Measurements from ENCODE around the gene ADGRG3. TPM values are rescaled to one million over a fixed set of nuclear protein-coding genes. Genes with fewer than 3 reads are reported as not detected.

The ADGRG3 gene
- total and polyA plus RNA-seq, 2 of the 13 experiments (the other 11 are each of a cell fraction or from before 2014, with no cell fraction given) = 2.7 to 11.8 TPM

DNA sequence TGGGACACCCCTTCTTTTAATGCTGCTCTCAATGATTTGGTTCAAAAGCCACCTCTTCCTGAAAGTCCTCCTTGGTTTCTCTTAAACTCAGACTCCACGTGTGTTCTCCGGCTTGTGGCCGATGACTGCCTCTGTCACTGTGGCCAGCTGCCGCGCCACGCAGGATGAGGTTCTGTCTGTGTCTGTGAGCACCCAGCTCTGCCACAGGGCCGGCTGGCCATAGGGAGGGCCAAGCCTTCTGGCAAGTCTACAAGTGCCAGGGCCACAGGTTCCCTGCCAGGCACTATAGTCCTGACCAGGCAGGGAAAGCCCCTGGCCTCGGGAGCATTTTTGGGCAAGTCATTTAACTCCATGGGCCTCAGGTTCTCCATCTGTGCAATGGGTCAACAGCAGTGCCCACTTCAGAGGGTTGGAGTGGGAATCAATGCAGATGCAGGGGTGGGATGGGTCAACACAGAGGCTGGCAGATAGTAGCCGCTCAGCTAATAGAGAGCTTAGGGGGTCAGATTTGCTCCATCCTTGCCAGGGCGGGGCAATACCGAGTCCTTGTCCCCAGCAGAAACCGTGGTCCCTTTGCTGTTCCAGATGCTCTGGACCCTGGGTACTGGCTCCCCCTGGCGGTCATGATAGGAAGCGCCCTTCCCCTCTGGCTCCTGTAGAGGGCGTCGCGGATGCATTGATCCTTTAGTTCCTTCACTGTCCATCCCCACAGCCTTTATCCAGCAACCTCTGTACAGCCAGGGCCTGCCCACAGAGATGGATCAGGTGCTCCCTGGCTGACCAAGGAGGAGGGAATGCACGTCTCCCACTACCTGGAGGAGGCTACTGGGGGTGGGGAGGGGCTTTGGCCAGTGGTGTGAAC, 19.3 kb upstream of the ADGRG3 start (continued):
- TF ChIP-seq, protein P1, sequence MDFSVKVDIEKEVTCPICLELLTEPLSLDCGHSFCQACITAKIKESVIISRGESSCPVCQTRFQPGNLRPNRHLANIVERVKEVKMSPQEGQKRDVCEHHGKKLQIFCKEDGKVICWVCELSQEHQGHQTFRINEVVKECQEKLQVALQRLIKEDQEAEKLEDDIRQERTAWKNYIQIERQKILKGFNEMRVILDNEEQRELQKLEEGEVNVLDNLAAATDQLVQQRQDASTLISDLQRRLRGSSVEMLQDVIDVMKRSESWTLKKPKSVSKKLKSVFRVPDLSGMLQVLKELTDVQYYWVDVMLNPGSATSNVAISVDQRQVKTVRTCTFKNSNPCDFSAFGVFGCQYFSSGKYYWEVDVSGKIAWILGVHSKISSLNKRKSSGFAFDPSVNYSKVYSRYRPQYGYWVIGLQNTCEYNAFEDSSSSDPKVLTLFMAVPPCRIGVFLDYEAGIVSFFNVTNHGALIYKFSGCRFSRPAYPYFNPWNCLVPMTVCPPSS (IDR thresholded peaks at IDR 0.05) = no peak
- TF ChIP-seq, protein P2, sequence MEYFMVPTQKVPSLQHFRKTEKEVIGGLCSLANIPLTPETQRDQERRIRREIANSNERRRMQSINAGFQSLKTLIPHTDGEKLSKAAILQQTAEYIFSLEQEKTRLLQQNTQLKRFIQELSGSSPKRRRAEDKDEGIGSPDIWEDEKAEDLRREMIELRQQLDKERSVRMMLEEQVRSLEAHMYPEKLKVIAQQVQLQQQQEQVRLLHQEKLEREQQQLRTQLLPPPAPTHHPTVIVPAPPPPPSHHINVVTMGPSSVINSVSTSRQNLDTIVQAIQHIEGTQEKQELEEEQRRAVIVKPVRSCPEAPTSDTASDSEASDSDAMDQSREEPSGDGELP (IDR thresholded peaks at IDR 0.05; ENCODE audit: borderline replicate concordance, low read depth) = no peak
- TF ChIP-seq, protein P3, sequence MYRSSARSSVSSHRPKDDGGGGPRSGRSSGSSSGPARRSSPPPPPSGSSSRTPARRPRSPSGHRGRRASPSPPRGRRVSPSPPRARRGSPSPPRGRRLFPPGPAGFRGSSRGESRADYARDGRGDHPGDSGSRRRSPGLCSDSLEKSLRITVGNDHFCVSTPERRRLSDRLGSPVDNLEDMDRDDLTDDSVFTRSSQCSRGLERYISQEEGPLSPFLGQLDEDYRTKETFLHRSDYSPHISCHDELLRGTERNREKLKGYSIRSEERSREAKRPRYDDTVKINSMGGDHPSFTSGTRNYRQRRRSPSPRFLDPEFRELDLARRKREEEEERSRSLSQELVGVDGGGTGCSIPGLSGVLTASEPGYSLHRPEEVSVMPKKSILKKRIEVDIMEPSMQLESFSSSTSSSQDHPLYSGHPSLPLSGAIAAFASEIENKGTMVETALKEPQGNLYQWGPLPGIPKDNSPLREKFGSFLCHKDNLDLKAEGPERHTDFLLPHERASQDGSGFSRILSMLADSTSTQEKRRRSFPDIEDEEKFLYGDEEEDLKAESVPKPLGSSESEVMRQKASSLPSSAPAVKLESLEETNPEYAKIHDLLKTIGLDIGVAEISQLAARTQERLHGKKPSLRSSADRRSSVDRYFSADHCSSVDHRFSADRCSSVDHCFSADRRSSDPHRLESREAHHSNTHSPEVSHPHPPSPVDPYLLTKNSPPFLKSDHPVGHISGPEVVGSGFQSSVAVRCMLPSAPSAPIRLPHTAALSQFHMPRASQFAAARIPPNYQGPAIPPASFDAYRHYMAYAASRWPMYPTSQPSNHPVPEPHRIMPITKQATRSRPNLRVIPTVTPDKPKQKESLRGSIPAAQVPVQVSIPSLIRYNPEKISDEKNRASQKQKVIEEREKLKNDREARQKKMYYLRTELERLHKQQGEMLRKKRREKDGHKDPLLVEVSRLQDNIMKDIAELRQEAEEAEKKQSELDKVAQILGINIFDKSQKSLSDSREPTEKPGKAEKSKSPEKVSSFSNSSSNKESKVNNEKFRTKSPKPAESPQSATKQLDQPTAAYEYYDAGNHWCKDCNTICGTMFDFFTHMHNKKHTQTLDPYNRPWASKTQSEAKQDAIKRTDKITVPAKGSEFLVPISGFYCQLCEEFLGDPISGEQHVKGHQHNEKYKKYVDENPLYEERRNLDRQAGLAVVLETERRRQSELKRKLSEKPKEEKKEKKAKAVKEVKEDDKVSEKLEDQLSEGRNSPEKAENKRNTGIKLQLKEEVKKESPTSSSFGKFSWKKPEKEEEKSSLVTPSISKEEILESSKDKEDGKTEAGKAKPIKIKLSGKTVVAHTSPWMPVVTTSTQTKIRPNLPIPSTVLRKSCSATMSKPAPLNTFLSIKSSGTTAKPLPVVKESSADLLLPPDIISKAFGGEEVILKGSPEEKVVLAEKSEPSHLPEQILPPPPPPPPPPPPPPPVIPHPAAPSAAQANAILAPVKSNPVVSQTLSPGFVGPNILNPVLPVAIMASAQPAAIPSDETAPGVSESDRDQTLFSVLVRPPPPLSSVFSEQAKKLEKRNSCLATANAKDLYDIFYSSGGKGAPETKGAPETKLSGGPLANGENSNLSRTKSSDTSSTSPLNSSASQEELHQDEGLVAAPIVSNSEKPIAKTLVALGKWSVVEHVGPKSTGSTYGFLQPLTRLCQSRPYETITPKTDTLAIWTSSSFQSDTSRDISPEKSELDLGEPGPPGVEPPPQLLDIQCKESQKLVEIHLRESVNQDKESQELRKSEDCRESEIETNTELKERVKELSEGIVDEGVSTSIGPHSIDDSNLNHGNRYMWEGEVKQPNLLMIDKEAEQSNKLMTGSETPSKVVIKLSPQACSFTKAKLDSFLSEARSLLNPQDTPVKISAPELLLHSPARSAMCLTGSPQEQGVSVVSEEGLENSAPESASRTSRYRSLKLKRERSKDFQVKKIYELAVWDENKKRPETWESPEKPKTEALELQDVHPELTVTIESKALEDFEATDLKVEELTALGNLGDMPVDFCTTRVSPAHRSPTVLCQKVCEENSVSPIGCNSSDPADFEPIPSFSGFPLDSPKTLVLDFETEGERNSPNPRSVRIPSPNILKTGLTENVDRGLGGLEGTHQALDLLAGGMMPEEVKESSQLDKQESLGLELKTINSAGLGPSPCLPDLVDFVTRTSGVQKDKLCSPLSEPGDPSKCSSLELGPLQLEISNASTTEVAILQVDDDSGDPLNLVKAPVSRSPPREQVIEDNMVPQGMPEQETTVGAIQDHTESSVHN (CRISPR knock-in tag; IDR thresholded peaks at IDR 0.05) = 0 out of 2 replicates have a peak, but pooled peaks have one; percentile 86
- TF ChIP-seq MED1 (CRISPR knock-in tag; IDR thresholded peaks at IDR 0.05) (peak; percentile 52; the same call in 1 of the 2 replicates), ZNF264 (CRISPR knock-in tag; IDR thresholded peaks at IDR 0.05) (peak; percentile 55; the same call in 1 of the 2 replicates), GATAD1 (CRISPR knock-in tag; IDR thresholded peaks at IDR 0.05) (peak; percentile 77), CBX5 (CRISPR knock-in tag; IDR thresholded peaks at IDR 0.05; ENCODE audit: borderline replicate concordance) (peak; percentile 88; the same call in 1 of the 2 replicates), NFKB2 (CRISPR knock-in tag; IDR thresholded peaks at IDR 0.05; ENCODE audit: borderline replicate concordance) (peak; percentile 89; the same call in 1 of the 2 replicates), NFATC3 (CRISPR knock-in tag; IDR thresholded peaks at IDR 0.05) (no peak)
- TF ChIP-seq, protein P4, sequence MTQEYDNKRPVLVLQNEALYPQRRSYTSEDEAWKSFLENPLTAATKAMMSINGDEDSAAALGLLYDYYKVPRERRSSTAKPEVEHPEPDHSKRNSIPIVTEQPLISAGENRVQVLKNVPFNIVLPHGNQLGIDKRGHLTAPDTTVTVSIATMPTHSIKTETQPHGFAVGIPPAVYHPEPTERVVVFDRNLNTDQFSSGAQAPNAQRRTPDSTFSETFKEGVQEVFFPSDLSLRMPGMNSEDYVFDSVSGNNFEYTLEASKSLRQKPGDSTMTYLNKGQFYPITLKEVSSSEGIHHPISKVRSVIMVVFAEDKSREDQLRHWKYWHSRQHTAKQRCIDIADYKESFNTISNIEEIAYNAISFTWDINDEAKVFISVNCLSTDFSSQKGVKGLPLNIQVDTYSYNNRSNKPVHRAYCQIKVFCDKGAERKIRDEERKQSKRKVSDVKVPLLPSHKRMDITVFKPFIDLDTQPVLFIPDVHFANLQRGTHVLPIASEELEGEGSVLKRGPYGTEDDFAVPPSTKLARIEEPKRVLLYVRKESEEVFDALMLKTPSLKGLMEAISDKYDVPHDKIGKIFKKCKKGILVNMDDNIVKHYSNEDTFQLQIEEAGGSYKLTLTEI (CRISPR knock-in tag; conservative IDR thresholded peaks at IDR 0.05) = no peak
- TF ChIP-seq, protein P5, sequence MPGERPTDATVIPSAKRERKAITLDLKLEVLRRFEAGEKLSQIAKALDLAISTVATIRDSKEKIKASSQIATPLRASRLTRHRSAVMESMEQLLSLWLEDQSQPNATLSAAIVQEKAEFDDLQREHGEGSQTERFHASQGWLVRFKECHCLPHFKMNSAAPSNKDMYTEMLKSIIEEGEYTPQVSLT (CRISPR knock-in tag; IDR thresholded peaks at IDR 0.05; ENCODE audit: borderline replicate concordance, low read depth) = no peak
- TF ChIP-seq, protein P6, sequence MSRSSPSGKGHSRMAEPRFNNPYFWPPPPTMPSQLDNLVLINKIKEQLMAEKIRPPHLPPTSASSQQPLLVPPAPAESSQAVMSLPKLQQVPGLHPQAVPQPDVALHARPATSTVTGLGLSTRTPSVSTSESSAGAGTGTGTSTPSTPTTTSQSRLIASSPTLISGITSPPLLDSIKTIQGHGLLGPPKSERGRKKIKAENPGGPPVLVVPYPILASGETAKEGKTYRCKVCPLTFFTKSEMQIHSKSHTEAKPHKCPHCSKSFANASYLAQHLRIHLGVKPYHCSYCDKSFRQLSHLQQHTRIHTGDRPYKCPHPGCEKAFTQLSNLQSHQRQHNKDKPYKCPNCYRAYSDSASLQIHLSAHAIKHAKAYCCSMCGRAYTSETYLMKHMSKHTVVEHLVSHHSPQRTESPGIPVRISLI (CRISPR knock-in tag; IDR thresholded peaks at IDR 0.05; ENCODE audit: borderline replicate concordance) = peak; percentile 63; the same call in 1 of the 2 replicates

Measured in HepG2 (cell line).